HepG2 (cell line): ENCODE results near the gene PRMT2. TPM values are rescaled to one million over a fixed set of nuclear protein-coding genes. Genes with fewer than 3 reads are reported as not detected.

Experiments
- ATAC-seq: fragments of 200-7000 bp; cut with Tn5 transposase; 3 replicates; pipeline ENCODE4 v1.9.1; 2020; ENCODE audit warnings: mild to moderate bottlenecking, moderate library complexity
- BruUV-seq: library from RNA; stranded (reverse); fragments of 400-500 nt; replicated peaks from 2 replicates; lab custom pipeline; 2021; lab: Mats Ljungman, UMichigan
- CTCF ChIA-PET: fragments of 300-600 bp; formaldehyde crosslinking; extraction: SDS; loops from one replicate; lab custom pipeline; 2021; ENCODE audit warnings: low total read pairs, inconsistent platforms, low intra/inter-chr PET ratio; lab: Yijun Ruan, JAX
- POLR2A ChIA-PET: fragments of 350-600 bp; sonication (Branson Sonifier 250); formaldehyde crosslinking; loops from one replicate; lab custom pipeline; 2020; ENCODE audit warnings: antibody characterized with exemption, inconsistent platforms; lab: Yijun Ruan, JAX
- DNase-seq: peaks from one replicate; pipeline ENCODE4 v3.0.0-alpha.2; 2015; ENCODE audit warnings: low spot score
- FAIRE-seq: peaks from 3 replicates; lab custom pipeline; 2011; peaks lifted over from hg19 to GRCh38; lab: Jason Lieb, UNC
- H2AFZ ChIP-seq: one replicate; pipeline ENCODE4 v1.6.1; 2011; ENCODE audit warnings: low read length, inconsistent platforms
- H3K27ac ChIP-seq: fragments of 300-600 bp; 3 replicates; pipeline ENCODE4 v1.8.0; 2011; ENCODE audit warnings: mixed run types, mild to moderate bottlenecking, mixed read lengths, low read length, inconsistent platforms; ENCODE audit not compliant: insufficient read depth; ENCODE audit errors: extremely low read length
- H3K27me3 ChIP-seq, 2 experiments: fragments of 200-600 bp in 1 of 2; 2 replicates in 1 of 2; 3 replicates in 1 of 2; pipeline versions ENCODE4 v1.6.0 to v1.8.0; 2011; ENCODE audit warnings: low read length in 2 of 2, mild to moderate bottlenecking in 2 of 2, moderate library complexity in 2 of 2, inconsistent platforms in 1 of 2; ENCODE audit not compliant: insufficient read depth in 2 of 2, control insufficient read depth in 1 of 2
- H3K36me3 ChIP-seq, 2 experiments: fragments of 200-600 bp in 1 of 2; replicated peaks in 1 of 2; 2 replicates in 1 of 2; 3 replicates in 1 of 2; pipeline versions ENCODE4 v1.5.1 to v1.8.0; 2011; ENCODE audit warnings: low read length in 2 of 2, inconsistent platforms in 1 of 2; ENCODE audit not compliant: insufficient read depth in 2 of 2, control insufficient read depth in 1 of 2
- H3K4me1 ChIP-seq: 2 replicates; pipeline ENCODE4 v1.5.1; 2012; ENCODE audit warnings: low read length, inconsistent platforms; ENCODE audit not compliant: insufficient read depth
- H3K4me2 ChIP-seq: 2 replicates; pipeline ENCODE4 v1.6.0; 2011; ENCODE audit warnings: low read depth, low read length, inconsistent platforms
- H3K4me3 ChIP-seq, 3 experiments: fragments of 200-600 bp in 1 of 3; sonication (generic), shearing (Covaris generic) in 1 of 3; replicated peaks in 1 of 3; 2 replicates each; pipeline ENCODE4 v1.5.1; 2011 to 2016; ENCODE audit warnings: low read length in 3 of 3, inconsistent platforms in 2 of 3, low read depth in 2 of 3, mild to moderate bottlenecking in 2 of 3, control low read depth in 1 of 3, mixed read lengths in 1 of 3; ENCODE audit not compliant: insufficient read depth in 1 of 3
- H3K79me2 ChIP-seq: one replicate; pipeline ENCODE4 v1.6.1; 2011; ENCODE audit warnings: low read length, inconsistent platforms; ENCODE audit not compliant: insufficient read depth
- H3K9ac ChIP-seq: 2 replicates; pipeline ENCODE4 v1.6.0; 2011; ENCODE audit warnings: mild to moderate bottlenecking, low read depth, low read length, inconsistent platforms; ENCODE audit not compliant: insufficient read depth
- H3K9me3 ChIP-seq: 2 replicates; pipeline ENCODE4 v1.5.1; 2012; ENCODE audit warnings: mild to moderate bottlenecking, low read length
- H4K20me1 ChIP-seq: 2 replicates; pipeline ENCODE4 v1.6.0; 2011; ENCODE audit warnings: inconsistent platforms, mild to moderate bottlenecking, low read length, moderate library complexity; ENCODE audit not compliant: insufficient read depth
- ATF7-NPFF ChIP-seq: sonication (generic); formaldehyde crosslinking; IDR thresholded peaks from 2 replicates; pipeline ENCODE4 v1.8.1; 2023; ENCODE audit warnings: mild to moderate bottlenecking, low read depth, missing genetic modification reagents, moderate library complexity
- CENPT ChIP-seq: sonication (generic); formaldehyde crosslinking; IDR thresholded peaks from 2 replicates; pipeline ENCODE4 v1.8.0; 2022; ENCODE audit warnings: low read depth, mild to moderate bottlenecking, moderate library complexity, missing genetic modification reagents
- CENPX ChIP-seq: sonication (generic); formaldehyde crosslinking; IDR thresholded peaks from 2 replicates; pipeline ENCODE4 v1.9.0; 2021; ENCODE audit warnings: mild to moderate bottlenecking, missing genetic modification reagents, moderate library complexity
- ETV5 ChIP-seq: IDR thresholded peaks from 2 replicates; pipeline ENCODE4 v1.6.1; 2018; ENCODE audit warnings: missing biosample characterization, missing genetic modification reagents, inconsistent platforms, borderline replicate concordance
- HNRNPUL1 ChIP-seq: fragments of 200-400 bp; formaldehyde crosslinking; IDR thresholded peaks from 2 replicates; pipeline ENCODE4 v1.6.1; 2017; ENCODE audit warnings: low read depth, mild to moderate bottlenecking, low read length, moderate library complexity
- HOXD1 ChIP-seq: sonication (generic); formaldehyde crosslinking; IDR thresholded peaks from 2 replicates; pipeline ENCODE4 v1.5.0; 2020; ENCODE audit warnings: missing genetic modification reagents
- SNRNP70 ChIP-seq: fragments of 200-400 bp; formaldehyde crosslinking; IDR thresholded peaks from 2 replicates; pipeline ENCODE4 v1.6.1; 2017; ENCODE audit warnings: mild to moderate bottlenecking, low read depth, low read length, moderate library complexity
- ZBTB7B ChIP-seq: sonication (generic); formaldehyde crosslinking; IDR thresholded peaks from 2 replicates; pipeline ENCODE4 v1.4.0; 2020; ENCODE audit warnings: missing genetic modification reagents
- ZFP36L1 ChIP-seq: sonication (generic); formaldehyde crosslinking; IDR thresholded peaks from 2 replicates; pipeline ENCODE4 v1.8.0; 2022; ENCODE audit warnings: mild to moderate bottlenecking, missing genetic modification reagents, moderate library complexity
- ZIK1 ChIP-seq: sonication (generic); formaldehyde crosslinking; IDR thresholded peaks from 2 replicates; pipeline ENCODE4 v1.5.0; 2020; ENCODE audit warnings: mild to moderate bottlenecking, low read depth, missing genetic modification reagents, borderline replicate concordance
- ZKSCAN5 ChIP-seq: sonication (generic); formaldehyde crosslinking; IDR thresholded peaks from 2 replicates; pipeline ENCODE4 v1.5.1; 2020; ENCODE audit warnings: mild to moderate bottlenecking, missing genetic modification reagents
- ZNF839 ChIP-seq: sonication (generic); formaldehyde crosslinking; IDR thresholded peaks from 2 replicates; pipeline ENCODE4 v1.4.0; 2020; ENCODE audit warnings: missing genetic modification reagents, mild to moderate bottlenecking, borderline replicate concordance
- WGBS: methylation state at CpG from one replicate; pipeline ENCODE4 v1.1.6; 2017; ENCODE audit warnings: low lambda C conversion rate; 5-methylcytosine and 5-hydroxymethylcytosine counted together
- in situ Hi-C: cut with HindIII; loops from 2 replicates; pipeline ENCODE4 v1.10.0; 2017; ENCODE audit warnings: low pct_unique_long_range_greater_than_20kb; ENCODE audit not compliant: extremely low pct_ligation_motif_present
- intact Hi-C: fragments of 100-400 bp; cut with micrococcal nuclease; formaldehyde crosslinking; loops from one replicate; pipeline ENCODE4 v1.10.0; 2022; ENCODE audit not compliant: unreplicated experiment
- polyA plus RNA-seq, 8 experiments: library from polyadenylated mRNA; depleted of rRNA in 3 of 8; stranded (reverse) in 7 of 8; unstranded in 1 of 8; fragments of >200 nt; fragmentation: Illumina TruSeq in 4 of 8; extraction: Trizol in 4 of 8; gene quantifications; 2 replicates each; pipeline versions ENCODE4 v1.2.1 to v1.2.3, GENCODE V29; 2011 to 2016; ENCODE audit warnings: low read depth in 4 of 8, missing spikeins in 1 of 8, mixed read lengths in 1 of 8; ENCODE audit not compliant: insufficient read depth in 1 of 8
- total RNA-seq, 5 experiments: library from RNA; depleted of rRNA; stranded (reverse); fragments of >200 nt; fragmentation: Illumina TruSeq; extraction: Trizol; gene quantifications; 2 replicates each; pipeline ENCODE4 v1.2.3, GENCODE V29; 2016; ENCODE audit warnings: low read depth in 1 of 5
- TF ChIP-seq, protein P1 (sequence below): sonication (generic); formaldehyde crosslinking; IDR thresholded peaks from 2 replicates; pipeline ENCODE4 v1.5.1; 2020; ENCODE audit warnings: missing genetic modification reagents, mild to moderate bottlenecking, borderline replicate concordance

PRMT2 gene
- total and polyA plus RNA-seq, 2 of the 13 experiments (the other 11 are each of a cell fraction or from before 2014, with no cell fraction given) = 54.4 to 78.8 TPM

DNA sequence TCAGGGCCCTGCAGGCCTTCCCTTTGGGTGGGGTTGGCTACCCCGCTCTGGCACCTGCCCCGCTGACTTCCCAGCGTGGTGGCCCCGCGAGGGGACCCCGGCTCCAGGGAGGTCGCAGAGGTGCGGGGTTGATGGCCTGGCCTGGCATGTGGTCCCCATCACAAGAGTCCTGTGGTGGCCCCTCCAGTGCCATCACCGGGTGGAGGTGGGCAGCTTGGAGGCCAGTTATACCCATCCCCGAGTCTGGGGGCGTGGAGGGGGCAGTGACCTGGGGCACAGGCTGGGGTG, 26.8 kb downstream of the PRMT2 start:
- Histone ChIP-seq H3K4me2 (no peak overlapping the region), H3K36me3 (peaks cover 4 to 15% of the 10 kb centered on the region in 2 experiments; a peak in 4 of 5 replicates), H3K4me3 (no peak overlapping the region), H3K79me2 (no peaks in the 10 kb centered on the region), H3K27me3 (no peaks in the 10 kb centered on the region; a peak in 1 of 5 replicates), H3K27ac (no peak overlapping the region), H3K4me1 (peaks cover 5% of the 10 kb centered on the region), H4K20me1 (no peaks in the 10 kb centered on the region), H2AFZ (no peak overlapping the region), H3K9ac (no peak overlapping the region), H3K9me3 (no peaks in the 10 kb centered on the region)
- no TSS peak for BruUV-seq
- no peak for ATAC-seq
- TF ChIP-seq ZBTB7B (CRISPR knock-in tag) (no peak), ATF7-NPFF (CRISPR knock-in tag) (no peak), HNRNPUL1 (no peak), CENPT (CRISPR knock-in tag) (no peak), ZNF839 (no peak), SNRNP70 (no peak), ZIK1 (CRISPR knock-in tag) (no peak), ZFP36L1 (CRISPR knock-in tag) (no peak), CENPX (CRISPR knock-in tag) (no peak), HOXD1 (no peak), ETV5 (no peak), ZKSCAN5 (CRISPR knock-in tag) (no peak)
- TF ChIP-seq, protein P1, sequence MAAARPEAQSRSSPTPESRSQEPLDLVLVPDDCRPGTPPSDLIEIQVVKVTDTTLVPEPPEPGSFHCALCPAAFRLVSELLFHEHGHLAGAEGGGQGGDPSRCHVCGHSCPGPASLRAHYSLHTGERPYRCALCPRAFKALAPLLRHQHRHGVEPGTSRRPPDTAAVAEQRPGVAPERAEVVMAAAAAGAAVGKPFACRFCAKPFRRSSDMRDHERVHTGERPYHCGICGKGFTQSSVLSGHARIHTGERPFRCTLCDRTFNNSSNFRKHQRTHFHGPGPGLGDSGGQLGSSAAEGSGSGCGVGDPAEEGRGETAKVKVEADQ = no peak
- DNase-seq = no peak
- POLR2A ChIA-PET = interaction anchor here (1.4 kb wide), 1 partner anchor 27 kb away, joined by 3 read pairs; the partner anchor contains the start of gene PRMT2
- no peak for FAIRE-seq
- intact Hi-C loops = no loop called here
- in situ Hi-C loops = no loop called here
- CTCF ChIA-PET = no interaction called here
- 95% methylated on average over 6 of the region's 11 CpGs for WGBS
